OCI-LY1 (cell line): ENCODE data around the gene JAKMIP2.

Experiments used
- CTCF ChIP-seq: fragments of 200-600 bp; sonication (generic), shearing (Covaris generic); IDR thresholded peaks from 2 replicates; pipeline ENCODE4 v1.5.1; 2017; ENCODE audit warnings: mild to moderate bottlenecking, antibody characterized with exemption, low read length, moderate library complexity, mixed read lengths
- EZH2 ChIP-seq: fragments of 200-600 bp; sonication (generic), shearing (Covaris generic); IDR thresholded peaks from 2 replicates; pipeline ENCODE4 v1.8.0; 2017; ENCODE audit warnings: borderline replicate concordance, mixed run types, mild to moderate bottlenecking, antibody characterized with exemption, low read length, moderate library complexity, mixed read lengths

- TF ChIP-seq CTCF (no peak), EZH2 (no peak)
These were observed 21.8 kb upstream of the JAKMIP2 start for GRCh38 chr5:147804334-147804733.
